ENCODE results near the gene KTN1. TPM values are rescaled to one million over a fixed set of nuclear protein-coding genes. Genes with fewer than 3 reads are reported as not detected.

KTN1 gene
- total RNA-seq, 1 experiment from 2014 or later, result 125 TPM

GRCh38 chr14:55537782-55538181, 42.2 kb upstream of the KTN1 start:
- H3K36me3 Mint-ChIP-seq, result peaks cover 9% of the 10 kb centered on the region
- POLR2A ChIA-PET, result interaction anchor here (0.7 kb wide), 1 partner anchor 576 kb away, joined by 4 read pairs; no protein-coding TSS in a partner anchor

More at GRCh38 chr14:55537782-55538181, 42.2 kb upstream of the KTN1 start:
- Mint-ChIP-seq H3K4me3 (no peak overlapping the region), H3K27ac (no peak overlapping the region), H3K4me1 (no peaks in the 10 kb centered on the region), H3K27me3 (ENCODE audit: low read depth) (no peaks in the 10 kb centered on the region; the same call in 1 of the 2 replicates), H3K9me3 (peaks cover 21% of the 10 kb centered on the region)
- TF ChIP-seq ZNF425 (CRISPR knock-in tag; conservative IDR thresholded peaks at IDR 0.05) (no peak), CDX4 (CRISPR knock-in tag; IDR thresholded peaks at IDR 0.05; ENCODE audit: borderline replicate concordance) (no peak), PRRX2 (CRISPR knock-in tag; IDR thresholded peaks at IDR 0.05) (no peak), MLX (CRISPR knock-in tag; IDR thresholded peaks at IDR 0.05) (no peak), ELF4 (CRISPR knock-in tag; IDR thresholded peaks at IDR 0.05; ENCODE audit: low read depth) (no peak), TEAD4 (CRISPR knock-in tag; IDR thresholded peaks at IDR 0.05) (no peak), ARID4B (CRISPR knock-in tag; IDR thresholded peaks at IDR 0.05; ENCODE audit: borderline replicate concordance) (no peak), ZSCAN18 (CRISPR knock-in tag; IDR thresholded peaks at IDR 0.05) (no peak), E2F4 (CRISPR knock-in tag; IDR thresholded peaks at IDR 0.05; ENCODE audit: borderline replicate concordance, low read depth) (no peak), GRHL2 (CRISPR knock-in tag; IDR thresholded peaks at IDR 0.05; ENCODE audit: insufficient replicate concordance, severe bottlenecking) (no peak), ZNF121 (CRISPR knock-in tag; IDR thresholded peaks at IDR 0.05) (no peak), ZNF232 (CRISPR knock-in tag; IDR thresholded peaks at IDR 0.05) (no peak), GTF2I (CRISPR knock-in tag; conservative IDR thresholded peaks at IDR 0.05) (no peak), NR2C2 (CRISPR knock-in tag; IDR thresholded peaks at IDR 0.05) (no peak), ZNF532 (CRISPR knock-in tag; IDR thresholded peaks at IDR 0.05; ENCODE audit: borderline replicate concordance) (no peak), MXD4 (CRISPR knock-in tag; IDR thresholded peaks at IDR 0.05; ENCODE audit: borderline replicate concordance) (no peak), NFE2L1 (CRISPR knock-in tag; IDR thresholded peaks at IDR 0.05) (no peak), ZNF263 (CRISPR knock-in tag; IDR thresholded peaks at IDR 0.05; ENCODE audit: low read depth) (no peak), USF2 (CRISPR knock-in tag; IDR thresholded peaks at IDR 0.05) (no peak)
- CTCF ChIA-PET, result no interaction called here
- no peak for ATAC-seq
- DNase-seq (ENCODE audit: low spot score), result no peak
